GM19023 (cell line): ENCODE results near the gene ZNF93.
"Not testable (repeated sequence)": the region's sequence is repeated elsewhere in the genome, so short reads cannot be mapped to it uniquely, and the experiment has no call there.

Experiments used
- ATAC-seq: cut with Tn5 transposase; IDR thresholded peaks from one replicate; pipeline ENCODE4 v1.9.1; 2021; ENCODE audit warnings: mild to moderate bottlenecking, moderate library complexity; ENCODE audit not compliant: unreplicated experiment

The ZNF93 gene

DNA sequence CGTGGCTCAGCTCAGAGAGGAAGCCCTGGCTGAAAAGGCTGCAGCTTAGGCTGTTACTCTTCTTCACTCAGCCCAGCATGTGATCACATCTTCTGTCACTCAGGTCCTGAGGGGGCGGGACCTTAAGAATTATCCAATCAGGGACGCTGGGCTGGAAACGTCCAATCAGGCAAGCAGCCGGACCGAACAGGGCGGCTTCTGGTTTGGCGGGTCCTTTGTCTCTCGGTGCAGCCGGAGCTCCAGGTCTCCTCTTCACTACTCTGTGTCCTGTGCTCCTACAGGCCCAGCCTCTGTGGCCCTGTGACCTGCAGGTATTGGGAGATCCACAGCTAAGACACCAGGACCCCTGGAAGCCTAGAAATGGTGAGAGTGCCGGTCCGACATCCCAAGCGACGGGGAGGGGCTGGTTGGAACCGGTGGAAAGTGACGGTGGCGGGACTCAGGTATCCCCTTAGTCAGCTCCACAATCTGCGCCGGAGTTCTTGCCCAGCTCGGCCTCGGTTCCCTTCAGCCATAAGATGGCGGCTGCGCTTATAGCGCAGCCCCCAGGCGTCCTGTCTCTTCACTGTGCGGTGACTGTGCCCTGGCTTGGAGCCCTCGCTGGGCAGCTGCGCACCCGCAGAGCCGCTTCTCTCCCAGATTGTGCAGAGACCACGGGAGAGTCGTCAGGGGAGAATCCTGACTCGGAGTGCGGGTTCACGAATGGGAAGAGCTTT lies at the start of gene ZNF93:
ZNF93 (plus strand) TSS at position 218 of the 716 bp plus-strand sequence; CDS start at position 361, 143 bp downstream.
- ATAC-seq = peak; percentile 98

DNA sequence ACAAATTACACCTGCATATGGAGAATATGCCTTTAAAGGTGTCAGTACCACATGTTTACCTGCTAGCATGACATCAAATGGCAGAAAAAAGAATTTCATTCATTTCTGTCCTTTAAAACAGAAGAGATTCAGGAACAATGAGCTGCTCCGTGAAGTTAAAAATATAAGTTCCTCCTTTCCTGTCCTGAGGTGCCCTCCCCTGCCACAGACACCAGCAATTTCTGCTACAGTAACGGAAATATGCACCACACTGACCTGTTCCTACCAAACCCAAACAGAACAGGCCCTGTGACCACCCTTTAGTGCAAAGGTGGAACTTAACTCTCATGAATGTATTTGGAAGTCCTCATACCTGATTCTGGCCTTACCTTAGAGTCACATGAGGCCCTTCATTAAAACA lies 49.0 kb upstream of the ZNF93 start:
- ATAC-seq = not testable (repeated sequence)

GRCh38 chr19:19858751-19859150 lies 42.0 kb upstream of the ZNF93 start:
- no peak for ATAC-seq

- no peak for ATAC-seq
Observed at GRCh38 chr19:19860756-19861390, 39.9 kb upstream of the ZNF93 start.

- peak; percentile 97 for ATAC-seq
Observed at GRCh38 chr19:19865750-19866610, 34.8 kb upstream of the ZNF93 start, which contains the start of gene ZNF253. ZNF253 (plus strand) TSS chr19:19865882; CDS start chr19:19865997, 115 bp downstream.

DNA sequence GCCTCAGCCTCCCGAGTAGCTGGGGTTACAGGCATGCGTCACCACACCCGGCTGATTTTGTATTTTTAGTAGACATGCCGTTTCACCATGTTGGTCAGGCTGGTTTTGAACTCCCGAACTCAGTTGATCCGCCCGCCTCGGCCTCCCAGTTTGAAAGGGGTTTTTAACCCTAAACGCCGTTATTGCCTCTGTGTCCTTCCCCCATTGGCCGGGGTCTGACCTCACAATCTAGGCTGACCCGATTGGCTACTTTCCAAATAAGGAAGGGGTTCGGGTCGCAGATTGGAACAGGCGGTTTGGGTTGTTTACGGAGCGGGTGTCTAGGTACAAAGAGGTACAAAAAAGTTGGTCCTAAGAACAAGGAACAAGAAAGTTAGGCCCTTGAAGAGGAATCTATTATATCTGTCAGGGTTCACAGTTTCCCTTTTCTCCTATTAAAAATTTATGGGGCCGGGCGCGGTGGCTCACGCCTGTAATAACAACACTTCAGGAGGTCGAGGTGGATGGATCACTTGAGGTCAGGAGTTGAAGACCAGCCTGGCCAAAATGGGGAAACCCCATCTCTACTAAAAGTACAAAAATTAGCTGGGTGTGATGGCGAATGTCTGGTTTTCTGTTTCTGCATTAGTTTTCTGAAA lies 34.0 kb upstream of the ZNF93 start:
- no peak for ATAC-seq

DNA sequence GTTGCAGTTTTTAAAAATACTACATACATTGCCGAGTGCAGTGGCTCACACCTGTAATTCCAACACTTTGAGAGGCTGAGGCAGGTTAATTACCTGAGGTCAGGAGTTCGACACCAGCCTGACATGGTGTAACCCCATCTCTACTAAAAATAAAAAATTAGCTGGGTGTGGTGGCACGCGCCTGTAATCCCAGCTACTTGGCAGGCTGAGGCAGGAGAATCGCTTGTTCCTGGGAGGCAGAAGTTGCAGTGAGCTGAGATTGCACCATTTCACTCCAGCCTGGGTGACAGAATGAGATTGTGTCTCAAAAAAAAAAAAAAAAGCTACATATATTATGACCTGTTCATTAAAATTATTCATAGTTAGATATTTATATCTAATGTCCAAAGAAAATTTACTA lies 30.7 kb upstream of the ZNF93 start:
- not testable (repeated sequence) for ATAC-seq

- no peak for ATAC-seq
Observed at GRCh38 chr19:19871932-19872331, 28.8 kb upstream of the ZNF93 start.

GRCh38 chr19:19873381-19873780 lies 27.4 kb upstream of the ZNF93 start:
- ATAC-seq = no peak

DNA sequence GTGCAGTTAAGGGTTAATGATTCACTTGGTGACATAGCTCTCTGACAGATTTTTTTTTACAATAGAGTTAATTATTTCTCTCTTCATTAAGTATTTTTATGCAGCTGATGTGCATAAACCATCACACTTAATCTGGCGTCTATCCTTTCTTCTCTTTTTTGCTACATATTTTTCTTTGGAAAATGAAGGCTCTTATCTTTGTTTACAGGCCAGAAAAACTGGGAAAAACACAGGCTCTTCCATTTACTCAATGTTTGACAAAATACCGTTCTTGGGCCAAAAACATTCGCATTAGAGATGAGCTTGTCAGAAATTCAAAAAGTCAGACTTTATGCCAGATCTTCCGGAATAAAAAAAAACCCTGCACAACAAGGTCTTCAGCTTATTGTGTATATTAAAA lies 23.0 kb upstream of the ZNF93 start:
- ATAC-seq = no peak

DNA sequence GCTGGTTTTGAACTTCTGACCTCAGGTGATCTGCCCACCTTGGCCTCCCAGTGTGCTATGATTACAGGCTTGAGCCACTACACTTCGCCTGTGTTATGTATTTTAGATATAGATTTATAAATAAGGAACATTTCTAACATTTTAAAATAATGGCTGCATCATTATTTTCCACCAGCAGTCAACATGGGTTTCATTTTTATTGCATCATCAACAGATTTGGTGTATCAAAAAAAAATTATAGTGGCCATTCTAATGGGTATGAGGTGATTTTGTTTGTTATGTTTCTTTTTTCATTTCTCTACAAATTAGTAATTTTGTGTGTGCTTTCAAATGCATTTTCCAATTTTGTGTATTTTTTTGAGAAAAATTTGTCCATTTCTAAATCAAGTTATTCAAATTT lies 16.2 kb upstream of the ZNF93 start:
- no peak for ATAC-seq

DNA sequence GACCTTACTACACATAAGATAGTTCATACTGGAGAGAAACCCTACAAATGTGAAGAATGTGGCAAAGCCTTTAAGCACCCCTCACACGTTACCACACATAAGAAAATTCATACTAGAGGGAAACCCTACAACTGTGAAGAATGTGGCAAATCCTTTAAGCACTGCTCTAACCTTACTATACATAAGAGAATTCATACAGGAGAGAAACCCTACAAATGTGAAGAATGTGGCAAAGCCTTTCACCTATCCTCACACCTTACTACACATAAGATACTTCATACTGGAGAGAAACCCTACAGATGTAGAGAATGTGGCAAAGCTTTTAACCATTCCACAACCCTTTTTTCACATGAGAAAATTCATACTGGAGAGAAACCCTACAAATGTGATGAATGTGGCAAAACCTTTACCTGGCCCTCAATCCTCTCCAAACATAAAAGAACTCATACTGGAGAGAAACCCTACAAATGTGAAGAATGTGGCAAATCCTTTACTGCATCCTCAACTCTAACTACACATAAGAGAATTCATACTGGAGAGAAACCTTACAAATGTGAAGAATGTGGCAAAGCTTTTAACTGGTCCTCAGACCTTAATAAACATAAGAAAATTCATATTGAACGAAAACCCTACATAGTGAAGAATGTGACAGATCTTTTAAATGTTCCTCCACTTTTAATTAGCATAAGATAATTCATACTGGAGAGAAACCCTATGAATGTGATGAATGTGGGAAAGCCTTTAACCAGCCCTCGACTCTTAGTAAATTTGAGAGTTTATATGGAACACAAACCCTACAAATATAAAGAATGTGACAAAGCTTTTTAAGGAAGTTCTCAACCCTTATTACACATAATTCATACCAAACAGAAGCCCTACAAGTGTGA lies 8.4 kb upstream of the ZNF93 start:
- ATAC-seq = not testable (repeated sequence)

DNA sequence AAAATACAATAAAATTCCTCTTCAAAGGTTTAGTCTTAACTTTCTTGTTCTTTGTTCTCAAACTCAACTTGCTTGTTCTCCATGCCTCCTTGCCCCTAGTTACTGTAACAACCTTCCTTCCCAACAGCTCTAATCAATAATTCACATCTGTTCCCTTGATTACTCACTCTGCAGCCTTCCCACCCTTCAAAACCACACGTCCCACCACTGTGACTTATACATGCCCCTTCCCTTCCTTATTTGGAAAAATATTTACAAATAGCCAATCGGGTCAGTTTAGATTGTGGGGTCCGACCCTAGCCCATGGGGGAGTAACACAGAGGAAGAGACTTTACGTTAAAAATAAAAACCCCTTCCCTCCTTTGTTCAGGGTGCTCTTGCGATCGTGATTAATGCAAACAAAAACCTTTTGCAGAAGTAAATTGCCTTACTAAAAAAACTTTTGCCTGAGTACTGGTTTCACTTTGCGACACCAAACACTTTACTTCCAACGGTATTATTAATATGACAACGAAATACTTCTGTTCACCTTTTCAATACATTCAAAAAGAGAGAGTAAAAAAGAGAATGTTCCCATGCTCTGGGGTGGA lies 512 bp upstream of the ZNF93 start:
- no peak for ATAC-seq

DNA sequence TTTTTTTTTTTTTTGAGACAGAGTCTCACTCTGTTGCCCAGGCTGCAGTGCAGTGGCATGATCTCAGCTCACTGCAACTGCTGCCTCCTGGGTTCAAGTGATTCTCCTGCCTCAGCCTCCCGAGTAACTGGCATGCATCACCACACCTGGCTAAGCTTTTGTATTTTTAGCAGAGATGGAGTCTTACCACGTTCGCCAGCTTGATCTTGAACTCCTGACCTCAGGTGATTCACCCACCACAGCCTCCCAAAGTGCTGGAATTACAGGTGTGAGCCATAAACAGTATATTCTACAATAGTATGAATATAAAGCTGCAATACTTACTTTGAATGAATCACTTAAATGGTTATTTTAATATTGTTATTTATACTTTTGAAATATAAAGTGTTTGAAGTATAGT lies 6.8 kb downstream of the ZNF93 start:
- not testable (repeated sequence) for ATAC-seq

DNA sequence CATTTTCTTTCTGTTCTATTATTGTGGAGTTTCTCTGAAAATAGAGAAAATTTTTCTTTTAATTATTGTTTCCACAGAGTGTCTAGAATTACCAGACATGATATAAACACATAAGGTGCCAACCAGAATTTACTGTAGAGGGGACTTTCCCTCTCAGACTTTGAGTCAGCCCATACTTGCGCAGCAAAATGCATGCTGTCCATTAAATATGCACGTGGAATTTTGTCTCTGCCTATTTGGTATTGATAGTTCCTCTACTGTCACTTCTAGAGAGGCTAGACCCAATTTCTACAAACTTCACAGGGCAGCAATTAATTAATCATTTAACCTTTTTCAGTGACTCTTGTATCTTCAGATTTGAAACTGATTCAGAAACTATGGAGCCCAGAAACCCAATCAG lies 8.9 kb downstream of the ZNF93 start:
- no peak for ATAC-seq

DNA sequence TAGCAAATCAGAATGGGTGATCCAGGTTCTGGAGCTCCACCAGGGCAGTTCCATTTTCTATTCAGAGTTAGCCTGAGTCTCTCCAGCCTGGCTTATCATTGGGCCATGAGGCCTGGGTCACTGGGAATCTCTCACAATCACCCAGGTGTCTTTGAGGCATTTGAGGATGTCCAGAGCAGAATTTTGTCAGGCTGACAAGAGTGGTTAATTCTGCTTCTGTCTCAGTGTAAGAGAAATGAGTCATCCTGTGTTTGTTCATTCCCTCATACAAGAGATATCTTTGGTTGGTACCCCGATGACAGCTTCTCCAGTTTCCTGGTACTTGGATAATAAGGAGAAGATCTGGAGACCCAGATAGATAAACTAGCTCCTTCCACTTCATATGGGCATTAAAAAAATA lies 10.4 kb downstream of the ZNF93 start:
- no peak for ATAC-seq

DNA sequence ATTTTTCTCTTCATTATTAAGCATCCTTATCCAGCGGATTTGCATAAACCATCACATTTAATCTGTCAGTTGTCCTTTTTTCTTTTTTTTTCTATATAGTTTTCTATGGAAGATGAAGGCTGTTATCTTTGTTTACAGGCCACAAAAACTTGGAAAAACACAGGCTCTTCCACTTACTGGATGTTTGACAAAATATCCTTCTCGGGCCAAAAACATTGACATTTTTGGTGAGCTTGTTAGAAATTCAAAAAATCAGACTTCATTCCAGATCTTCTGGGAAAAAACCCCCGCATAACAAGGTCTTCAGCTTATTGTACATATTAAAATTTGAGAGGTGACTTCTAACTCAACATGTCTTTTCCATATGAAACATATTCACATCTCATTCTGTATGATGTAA lies 13.8 kb downstream of the ZNF93 start:
- ATAC-seq = no peak

- not testable (repeated sequence) for ATAC-seq
Observed at GRCh38 chr19:19930417-19930816, 29.7 kb downstream of the ZNF93 start.

- not testable (repeated sequence) for ATAC-seq
Observed at GRCh38 chr19:19933432-19934314, 32.9 kb downstream of the ZNF93 start.
